ENCODE data around the gene DCAF12L2. TPM values are rescaled to one million over a fixed set of nuclear protein-coding genes. Genes with fewer than 3 reads are reported as not detected.

Gene DCAF12L2
- polyA plus RNA-seq, 4 donors = 0.12 to 0.24 TPM; not detected in 2

DNA sequence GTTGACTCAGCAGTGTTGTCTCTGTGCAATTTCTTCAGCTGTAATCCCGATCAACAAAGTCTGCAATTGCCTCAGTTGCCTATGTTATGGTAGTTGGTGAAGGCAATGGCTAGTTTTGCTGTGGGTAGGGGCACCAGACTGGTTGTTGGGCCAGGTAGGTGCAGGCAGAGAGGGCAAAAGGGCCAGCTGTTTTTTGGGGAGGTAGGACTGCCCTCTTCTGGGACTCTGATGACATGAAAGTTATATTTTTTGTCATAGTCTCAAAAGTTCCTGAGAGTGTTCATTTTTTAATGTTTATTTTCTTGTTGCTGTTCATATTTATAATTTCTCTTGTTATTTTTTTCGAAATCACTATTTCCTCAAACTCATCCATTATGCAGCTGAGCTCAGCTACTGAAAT, 25.1 kb downstream of the DCAF12L2 start:
- no peaks in the 10 kb centered on the region for H3K27me3 ChIP-seq (ENCODE audit: control insufficient read depth in 3 of 3, insufficient read depth in 3 of 3, low read length in 3 of 3)
- FAIRE-seq (no peak), DNase-seq (no peak)
- H3K36me3 ChIP-seq (ENCODE audit: control insufficient read depth in 3 of 3, insufficient read depth in 2 of 3, low read depth in 1 of 3, low read length in 3 of 3) = no peaks in the 10 kb centered on the region
- 27 to 53% (median 40%) methylated on average over 2 of the region's 2 CpGs for WGBS, 3 donors
- H3K4me1 ChIP-seq (ENCODE audit: control insufficient read depth in 3 of 3, insufficient read depth in 2 of 3, low read depth in 1 of 3, low read length in 2 of 3) = no peaks in the 10 kb centered on the region
- H3K4me3 ChIP-seq (ENCODE audit: low read depth in 1 of 3, low read length in 3 of 3) = no peak overlapping the region
- no peak overlapping the region for H3K27ac ChIP-seq (ENCODE audit: low read depth in 1 of 3, low read length in 2 of 3)
- peaks cover 0 to 4% of the 10 kb centered on the region in 2 donors for H3K9me3 ChIP-seq (ENCODE audit: control insufficient read depth in 2 of 2, insufficient read depth in 1 of 2, low read depth in 1 of 2, low read length in 1 of 2)

DNA sequence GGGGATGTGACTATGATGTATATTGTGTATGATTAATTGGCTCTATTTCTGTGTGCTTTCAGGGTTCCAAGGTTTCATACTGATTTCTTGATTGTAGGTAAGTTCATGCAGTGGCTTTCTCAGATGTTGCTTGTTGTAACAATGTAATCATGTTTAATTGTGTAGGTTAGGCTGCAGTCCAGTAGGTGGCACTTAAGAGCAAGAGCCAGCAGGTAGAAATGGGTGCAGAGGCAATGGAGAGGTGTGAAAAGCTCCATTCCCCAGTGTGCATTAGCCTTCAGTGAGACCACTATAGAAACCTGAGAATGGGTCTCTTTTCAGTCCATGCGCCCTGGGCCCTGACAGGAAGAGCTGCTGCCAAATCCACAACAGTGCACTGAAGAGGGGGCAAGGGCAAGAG, 28.2 kb downstream of the DCAF12L2 start:
- 64 to 91% (median 88%) methylated on average over 1 of the region's 1 CpG for WGBS, 3 donors
- H3K4me1 ChIP-seq (ENCODE audit: control insufficient read depth in 3 of 3, insufficient read depth in 2 of 3, low read depth in 1 of 3, low read length in 2 of 3) = no peaks in the 10 kb centered on the region
- FAIRE-seq = no peak

GRCh38 chrX:126124721-126125120, 41.4 kb downstream of the DCAF12L2 start:
- no peak for FAIRE-seq
- no peaks in the 10 kb centered on the region for H3K36me3 ChIP-seq (ENCODE audit: control insufficient read depth in 3 of 3, insufficient read depth in 2 of 3, low read depth in 1 of 3, low read length in 3 of 3)
- WGBS, 3 donors = 55 to 68% (median 63%) methylated on average over 2 of the region's 2 CpGs

More for the DNA sequence above, 28.2 kb downstream of the DCAF12L2 start:
- no peak for DNase-seq
- no peak overlapping the region for H3K27ac ChIP-seq (ENCODE audit: low read depth in 1 of 3, low read length in 2 of 3)
- no peaks in the 10 kb centered on the region for H3K36me3 ChIP-seq (ENCODE audit: control insufficient read depth in 3 of 3, insufficient read depth in 2 of 3, low read depth in 1 of 3, low read length in 3 of 3)
- no peak overlapping the region for H3K4me3 ChIP-seq (ENCODE audit: low read depth in 1 of 3, low read length in 3 of 3)
- H3K27me3 ChIP-seq (ENCODE audit: control insufficient read depth in 3 of 3, insufficient read depth in 3 of 3, low read length in 3 of 3) = no peaks in the 10 kb centered on the region
- peaks cover 0 to 4% of the 10 kb centered on the region in 2 donors for H3K9me3 ChIP-seq (ENCODE audit: control insufficient read depth in 2 of 2, insufficient read depth in 1 of 2, low read depth in 1 of 2, low read length in 1 of 2)

More at GRCh38 chrX:126124721-126125120, 41.4 kb downstream of the DCAF12L2 start:
- H3K9me3 ChIP-seq (ENCODE audit: control insufficient read depth in 2 of 2, insufficient read depth in 1 of 2, low read depth in 1 of 2, low read length in 1 of 2) = peaks cover 0 to 5% of the 10 kb centered on the region in 2 donors
- no peak for DNase-seq
- no peak overlapping the region for H3K27ac ChIP-seq (ENCODE audit: low read depth in 1 of 3, low read length in 2 of 3)
- H3K4me1 ChIP-seq (ENCODE audit: control insufficient read depth in 3 of 3, insufficient read depth in 2 of 3, low read depth in 1 of 3, low read length in 2 of 3) = no peaks in the 10 kb centered on the region
- no peak overlapping the region for H3K4me3 ChIP-seq (ENCODE audit: low read depth in 1 of 3, low read length in 3 of 3)
- no peaks in the 10 kb centered on the region for H3K27me3 ChIP-seq (ENCODE audit: control insufficient read depth in 3 of 3, insufficient read depth in 3 of 3, low read length in 3 of 3)
